WERI-Rb-1 (cell line): Measurements from ENCODE around the gene DLG1.

ENCODE experiments used
- DNase-seq: peaks from one replicate; pipeline ENCODE4 v3.0.0-alpha.2; 2020
- H3K27ac ChIP-seq: fragments of 250-450 bp; sonication (Bioruptor Pico); 2 replicates; pipeline ENCODE4 v1.5.1; 2020; ENCODE audit warnings: mild to moderate bottlenecking, moderate library complexity
- H3K27me3 ChIP-seq: fragments of 250-450 bp; sonication (Bioruptor Pico); 2 replicates; pipeline ENCODE4 v1.5.1; 2021; ENCODE audit warnings: mild to moderate bottlenecking, low read depth, moderate library complexity; ENCODE audit not compliant: insufficient read depth, severe bottlenecking
- H3K36me3 ChIP-seq: fragments of 250-450 bp; sonication (Bioruptor Pico); 2 replicates; pipeline ENCODE4 v1.5.1; 2020; ENCODE audit warnings: mild to moderate bottlenecking, moderate library complexity
- H3K4me3 ChIP-seq: 2 replicates; pipeline ENCODE4 v1.5.1; 2011; ENCODE audit warnings: low read depth, mild to moderate bottlenecking, control low read depth, low read length
- H3K9me3 ChIP-seq: fragments of 250-450 bp; sonication (Bioruptor Pico); 2 replicates; pipeline ENCODE4 v1.5.1; 2021; ENCODE audit warnings: mild to moderate bottlenecking, moderate library complexity; ENCODE audit not compliant: severe bottlenecking
- TF ChIP-seq, protein P1 (sequence below): IDR thresholded peaks from 2 replicates; pipeline ENCODE4 v1.5.1; 2011; ENCODE audit warnings: low read depth, mild to moderate bottlenecking, control low read depth, inconsistent platforms, low read length

DLG1 gene

DNA sequence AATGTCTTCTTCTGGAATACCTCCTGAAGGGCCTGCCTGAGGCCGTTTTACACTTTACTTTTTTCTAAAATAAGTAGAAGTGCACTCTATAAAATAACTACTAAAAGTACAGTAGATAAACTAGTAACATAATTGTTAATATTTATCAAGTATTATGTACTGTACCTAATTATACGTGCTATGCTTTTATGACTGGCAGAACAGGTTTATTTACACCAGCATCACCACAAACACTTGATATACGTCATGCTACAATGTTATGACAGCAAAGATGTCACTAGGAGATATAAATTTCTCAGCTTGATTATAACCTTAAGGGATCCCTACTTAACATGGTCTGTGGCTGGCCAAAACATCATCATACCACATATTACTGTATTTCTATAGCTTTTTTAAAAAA is 29.4 kb downstream of the DLG1 start:
- no peaks in the 10 kb centered on the region for H3K36me3 ChIP-seq
- H3K27ac ChIP-seq = no peak overlapping the region
- no peak for DNase-seq
- no peak overlapping the region for H3K4me3 ChIP-seq
- TF ChIP-seq, protein P1, sequence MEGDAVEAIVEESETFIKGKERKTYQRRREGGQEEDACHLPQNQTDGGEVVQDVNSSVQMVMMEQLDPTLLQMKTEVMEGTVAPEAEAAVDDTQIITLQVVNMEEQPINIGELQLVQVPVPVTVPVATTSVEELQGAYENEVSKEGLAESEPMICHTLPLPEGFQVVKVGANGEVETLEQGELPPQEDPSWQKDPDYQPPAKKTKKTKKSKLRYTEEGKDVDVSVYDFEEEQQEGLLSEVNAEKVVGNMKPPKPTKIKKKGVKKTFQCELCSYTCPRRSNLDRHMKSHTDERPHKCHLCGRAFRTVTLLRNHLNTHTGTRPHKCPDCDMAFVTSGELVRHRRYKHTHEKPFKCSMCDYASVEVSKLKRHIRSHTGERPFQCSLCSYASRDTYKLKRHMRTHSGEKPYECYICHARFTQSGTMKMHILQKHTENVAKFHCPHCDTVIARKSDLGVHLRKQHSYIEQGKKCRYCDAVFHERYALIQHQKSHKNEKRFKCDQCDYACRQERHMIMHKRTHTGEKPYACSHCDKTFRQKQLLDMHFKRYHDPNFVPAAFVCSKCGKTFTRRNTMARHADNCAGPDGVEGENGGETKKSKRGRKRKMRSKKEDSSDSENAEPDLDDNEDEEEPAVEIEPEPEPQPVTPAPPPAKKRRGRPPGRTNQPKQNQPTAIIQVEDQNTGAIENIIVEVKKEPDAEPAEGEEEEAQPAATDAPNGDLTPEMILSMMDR = no peak
- H3K27me3 ChIP-seq = no peaks in the 10 kb centered on the region
- no peaks in the 10 kb centered on the region for H3K9me3 ChIP-seq

DNA sequence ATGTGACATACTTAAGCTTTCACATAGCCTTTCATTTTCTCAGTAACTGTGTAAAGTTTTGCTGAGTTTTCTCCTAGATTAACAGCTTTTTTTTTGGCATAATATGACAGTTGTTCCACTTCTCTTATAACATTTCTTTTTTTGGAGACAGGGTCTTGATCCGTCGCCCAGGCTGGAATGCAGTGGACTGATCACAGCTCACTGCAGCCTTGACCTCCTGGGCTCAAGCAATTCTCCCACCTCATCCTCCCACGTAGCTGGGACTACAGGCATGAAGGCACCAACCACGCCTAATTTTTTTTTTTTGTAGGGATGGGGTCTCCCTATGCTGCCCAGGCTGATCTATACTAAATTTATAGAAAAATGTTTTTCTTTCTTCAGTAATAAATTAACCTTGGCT is 30.1 kb downstream of the DLG1 start:
- Histone ChIP-seq H3K27me3 (no peaks in the 10 kb centered on the region), H3K4me3 (no peak overlapping the region), H3K27ac (no peak overlapping the region), H3K36me3 (no peaks in the 10 kb centered on the region), H3K9me3 (no peaks in the 10 kb centered on the region)
- TF ChIP-seq, protein P1 = no peak
- DNase-seq = no peak

DNA sequence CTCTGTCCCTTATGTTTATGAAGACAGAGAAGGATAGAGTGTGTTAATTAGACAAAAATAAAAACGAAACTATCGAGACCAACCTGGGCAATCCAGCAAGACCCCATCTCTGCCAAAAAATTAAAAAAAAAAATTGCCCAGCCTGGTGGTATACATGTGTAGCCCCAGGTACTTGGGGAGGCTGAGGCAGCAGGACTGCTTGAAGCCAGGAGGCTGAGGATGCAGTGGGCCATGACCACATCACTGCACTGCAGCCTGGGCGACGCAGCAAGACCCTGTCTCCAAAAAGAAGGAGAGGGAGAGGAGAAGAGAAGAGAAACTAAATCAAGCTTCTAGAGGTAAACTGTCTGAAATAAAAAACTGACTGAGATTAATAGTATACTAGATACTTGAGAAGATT is 32.1 kb downstream of the DLG1 start:
- DNase-seq = no peak
- TF ChIP-seq, protein P1 = no peak
- Histone ChIP-seq H3K27me3 (no peaks in the 10 kb centered on the region), H3K36me3 (no peaks in the 10 kb centered on the region), H3K9me3 (no peaks in the 10 kb centered on the region), H3K27ac (no peak overlapping the region), H3K4me3 (no peak overlapping the region)

DNA sequence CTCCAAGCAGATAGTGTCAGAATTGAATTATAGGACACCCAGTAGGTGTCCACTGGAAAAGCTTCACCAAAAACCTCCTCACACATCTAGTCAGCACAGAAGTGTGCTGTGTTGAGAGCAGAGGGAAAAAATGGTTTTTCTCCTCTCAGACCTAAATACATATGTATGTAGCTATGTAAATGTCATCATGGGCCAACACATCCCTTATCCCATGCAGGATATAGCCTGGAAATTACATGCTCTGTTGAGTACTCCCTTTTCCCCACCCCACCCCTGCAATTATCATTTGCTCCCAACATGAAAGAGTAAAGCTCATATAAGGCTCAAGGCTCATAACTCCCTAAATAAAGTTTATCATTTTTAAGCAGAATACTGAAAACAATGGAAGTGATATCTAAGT is 35.7 kb downstream of the DLG1 start:
- no peak overlapping the region for H3K4me3 ChIP-seq
- H3K27me3 ChIP-seq = no peaks in the 10 kb centered on the region
- no peaks in the 10 kb centered on the region for H3K9me3 ChIP-seq
- TF ChIP-seq, protein P1 = no peak
- H3K27ac ChIP-seq = no peak overlapping the region
- no peak for DNase-seq
- no peaks in the 10 kb centered on the region for H3K36me3 ChIP-seq

DNA sequence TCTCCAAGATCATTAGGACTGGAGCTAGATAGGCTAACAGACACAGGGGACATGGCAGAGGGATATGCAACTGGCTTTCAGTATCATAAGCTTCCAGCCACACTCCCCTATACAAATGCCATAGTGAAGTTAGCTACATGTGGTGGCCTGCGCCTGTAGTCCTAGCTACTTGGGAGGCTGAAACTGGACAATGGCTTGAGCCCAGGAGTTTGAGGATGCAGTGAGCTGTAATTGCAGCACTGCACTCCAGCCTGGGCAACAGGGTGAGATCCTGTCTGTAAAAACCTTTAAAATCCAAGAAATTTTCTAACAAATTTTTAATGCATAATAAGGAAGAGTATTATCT is 37.3 kb downstream of the DLG1 start:
- TF ChIP-seq, protein P1 = no peak
- Histone ChIP-seq H3K27ac (no peak overlapping the region), H3K4me3 (no peak overlapping the region), H3K27me3 (no peaks in the 10 kb centered on the region), H3K36me3 (no peaks in the 10 kb centered on the region), H3K9me3 (no peaks in the 10 kb centered on the region)
- DNase-seq = no peak

DNA sequence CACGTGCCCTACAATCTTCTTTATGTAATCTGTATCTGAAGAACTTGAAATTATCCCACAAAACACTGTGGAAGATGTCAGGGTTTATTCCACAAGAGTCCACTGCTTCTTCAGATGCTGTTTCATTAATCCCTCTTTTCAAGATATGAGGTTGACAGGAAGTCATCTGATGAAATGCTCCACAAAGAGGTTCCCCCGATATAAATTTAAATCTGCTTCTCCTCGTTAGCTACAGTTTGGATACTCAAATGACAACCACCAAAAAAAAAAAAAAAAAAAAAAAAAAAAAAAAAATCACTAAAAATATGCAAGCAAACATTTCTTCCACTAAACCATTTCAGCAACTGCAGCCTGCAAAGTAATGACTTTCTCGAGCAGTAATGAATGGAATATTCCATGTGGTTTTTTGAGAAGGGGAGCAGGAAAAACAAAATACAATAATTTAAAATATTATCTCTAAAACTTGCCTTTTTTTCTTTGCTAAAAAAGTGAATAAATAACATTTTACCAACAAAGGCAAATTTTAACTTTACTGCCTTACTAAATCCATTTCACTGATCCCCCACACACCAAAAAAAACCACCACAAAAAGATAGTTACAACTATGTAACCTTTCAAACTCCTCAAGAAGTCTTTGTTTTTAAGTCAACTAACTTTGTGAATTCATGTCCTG is 37.8 kb downstream of the DLG1 start:
- DNase-seq = no peak
- no peaks in the 10 kb centered on the region for H3K36me3 ChIP-seq
- no peak overlapping the region; the same call in 1 of the 2 replicates for H3K27ac ChIP-seq
- no peak overlapping the region for H3K4me3 ChIP-seq
- no peaks in the 10 kb centered on the region for H3K9me3 ChIP-seq
- TF ChIP-seq, protein P1 = no peak
- H3K27me3 ChIP-seq = no peaks in the 10 kb centered on the region
